GM12878 (cell line): ENCODE results near the gene ITGAL. TPM values are rescaled to one million over a fixed set of nuclear protein-coding genes. Genes with fewer than 3 reads are reported as not detected.

Experiments used
- ATF7 ChIP-seq: fragments of 450-650 bp; IDR thresholded peaks from 2 replicates; pipeline ENCODE4 v1.6.1; 2016; ENCODE audit warnings: low read depth, mild to moderate bottlenecking
- CBX3 ChIP-seq: fragments of 200-600 bp; sonication (generic); IDR thresholded peaks from 2 replicates; pipeline ENCODE4 v1.6.1; 2016; ENCODE audit warnings: low read depth, borderline replicate concordance
- CEBPB ChIP-seq, 2 experiments: fragments of 150-350 bp in 1 of 2; IDR thresholded peaks; 2 replicates each; pipeline ENCODE4 v1.6.1; 2012 to 2014; ENCODE audit warnings: low read depth in 2 of 2, low read length in 2 of 2, borderline replicate concordance in 1 of 2, inconsistent platforms in 1 of 2
- MEF2A ChIP-seq: IDR thresholded peaks from 2 replicates; pipeline ENCODE4 v1.6.1; 2011; ENCODE audit warnings: low read depth, mild to moderate bottlenecking, low read length, moderate library complexity; ENCODE audit not compliant: insufficient read depth
- RFX5 ChIP-seq: IDR thresholded peaks from 2 replicates; pipeline ENCODE4 v1.6.1; 2011; ENCODE audit warnings: low read depth, low read length, improper control_type of control experiment
- SIN3A ChIP-seq: IDR thresholded peaks from 2 replicates; pipeline ENCODE4 v1.6.1; 2012; ENCODE audit warnings: low read depth, low read length, improper control_type of control experiment
- SMC3 ChIP-seq: IDR thresholded peaks from 2 replicates; pipeline ENCODE4 v1.6.1; 2011; ENCODE audit warnings: low read length, improper control_type of control experiment, borderline replicate concordance
- polyA plus RNA-seq, 11 experiments: library from polyadenylated mRNA; depleted of rRNA in 4 of 11; unstranded in 6 of 11; stranded (reverse) in 5 of 11; fragments of >200 nt; fragmentation: Nextera tagmentation in 4 of 11; fragmentation: Illumina TruSeq in 1 of 11; extraction: Ambion mirVana in 4 of 11; extraction: Trizol in 1 of 11; gene quantifications; 1 replicate in 1 of 11; 2 replicates in 10 of 11; pipeline versions ENCODE4 v1.2.1 to v1.2.3, GENCODE V29; 2011 to 2016; ENCODE audit warnings: inconsistent platforms in 2 of 11, missing spikeins in 2 of 11, low read depth in 1 of 11
- total RNA-seq, 4 experiments: library from RNA; depleted of rRNA in 3 of 4; stranded (reverse); fragments of >200 nt in 3 of 4; fragmentation: Illumina TruSeq in 1 of 4; extraction: Trizol in 1 of 4; gene quantifications; 2 replicates each; pipeline versions ENCODE4 v1.2.1 to v1.2.3, GENCODE V29; 2013 to 2021
- TF ChIP-seq, protein P1 (sequence below): fragments of 450-650 bp; IDR thresholded peaks from 2 replicates; pipeline ENCODE4 v1.6.1; 2017; ENCODE audit warnings: mild to moderate bottlenecking
- TF ChIP-seq, protein P2 (sequence below): fragments of 450-650 bp; IDR thresholded peaks from 2 replicates; pipeline ENCODE4 v1.6.1; 2018; ENCODE audit warnings: borderline replicate concordance, mild to moderate bottlenecking; ENCODE audit not compliant: partially characterized antibody
- TF ChIP-seq, protein P3 (sequence below): IDR thresholded peaks from 2 replicates; pipeline ENCODE4 v1.6.1; 2011; ENCODE audit warnings: borderline replicate concordance, low read depth, mild to moderate bottlenecking, moderate library complexity, low read length; ENCODE audit not compliant: insufficient read depth, poor library complexity, severe bottlenecking
- TF ChIP-seq, protein P4 (sequence below): fragments of 450-650 bp; IDR thresholded peaks from 2 replicates; pipeline ENCODE4 v1.6.1; 2017; ENCODE audit warnings: mild to moderate bottlenecking, low read depth, inconsistent platforms; ENCODE audit not compliant: poor library complexity, severe bottlenecking
- TF ChIP-seq, protein P5 (sequence below), 3 experiments: IDR thresholded peaks in 2 of 3; conservative IDR thresholded peaks in 1 of 3; 2 replicates each; pipeline ENCODE4 v1.5.1; 2011; ENCODE audit warnings: low read depth in 3 of 3, low read length in 3 of 3, mild to moderate bottlenecking in 3 of 3, control low read depth in 2 of 3, moderate library complexity in 2 of 3, inconsistent platforms in 1 of 3, mixed read lengths in 1 of 3; ENCODE audit not compliant: control insufficient read depth in 2 of 3, insufficient read depth in 1 of 3; ENCODE audit errors: extremely low read depth in 1 of 3
- TF ChIP-seq, protein P6 (sequence below): fragments of 450-650 bp; IDR thresholded peaks from 2 replicates; pipeline ENCODE4 v1.6.1; 2016; ENCODE audit warnings: mild to moderate bottlenecking

Gene ITGAL
- total and polyA plus RNA-seq, 10 of the 15 experiments (the other 5 are each of a cell fraction or from before 2014, with no cell fraction given), result 10.7 to 170 (median 96.9) TPM

DNA sequence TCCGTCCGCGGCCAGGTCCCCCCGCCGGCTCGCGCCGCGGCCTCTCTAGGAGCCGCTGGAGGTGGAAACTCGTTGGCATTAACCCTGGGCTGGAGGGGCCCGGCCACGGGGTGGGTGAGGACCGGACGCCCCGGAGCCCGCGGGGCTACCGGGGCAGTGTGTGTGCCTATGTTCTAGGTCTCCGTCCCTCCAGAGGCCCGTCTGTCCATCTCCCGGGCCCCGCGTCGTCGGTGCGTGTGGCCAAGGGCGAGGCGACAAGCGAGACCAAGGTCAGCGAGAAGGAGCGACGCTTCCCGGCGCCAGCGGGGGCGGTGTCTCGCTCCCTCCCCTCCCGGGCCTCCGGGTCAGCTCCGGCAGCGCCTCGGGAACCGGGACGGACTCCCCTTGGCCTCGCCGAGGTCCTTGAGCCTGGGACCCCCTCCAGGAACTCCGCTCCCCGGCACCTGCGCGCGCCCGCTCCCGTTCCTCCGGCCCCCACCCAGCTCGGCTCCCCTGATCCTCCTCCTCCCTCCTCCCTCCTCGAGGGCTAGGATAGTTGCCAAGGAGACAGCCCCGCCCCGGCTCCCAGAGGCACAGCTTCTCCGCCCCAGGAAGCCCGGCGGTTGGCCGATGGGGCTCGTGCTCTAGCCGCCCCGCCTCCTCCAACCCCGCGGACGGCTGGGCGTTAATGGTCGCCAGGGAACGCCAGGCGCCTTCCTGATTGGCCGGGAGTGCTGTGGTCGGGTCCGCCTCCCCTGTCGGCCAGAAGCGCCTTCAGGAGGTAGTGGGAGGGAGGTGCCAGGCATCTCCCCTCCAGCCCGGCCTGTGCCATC, 54.5 kb downstream of the ITGAL start (continued):
- TF ChIP-seq, protein P1, sequence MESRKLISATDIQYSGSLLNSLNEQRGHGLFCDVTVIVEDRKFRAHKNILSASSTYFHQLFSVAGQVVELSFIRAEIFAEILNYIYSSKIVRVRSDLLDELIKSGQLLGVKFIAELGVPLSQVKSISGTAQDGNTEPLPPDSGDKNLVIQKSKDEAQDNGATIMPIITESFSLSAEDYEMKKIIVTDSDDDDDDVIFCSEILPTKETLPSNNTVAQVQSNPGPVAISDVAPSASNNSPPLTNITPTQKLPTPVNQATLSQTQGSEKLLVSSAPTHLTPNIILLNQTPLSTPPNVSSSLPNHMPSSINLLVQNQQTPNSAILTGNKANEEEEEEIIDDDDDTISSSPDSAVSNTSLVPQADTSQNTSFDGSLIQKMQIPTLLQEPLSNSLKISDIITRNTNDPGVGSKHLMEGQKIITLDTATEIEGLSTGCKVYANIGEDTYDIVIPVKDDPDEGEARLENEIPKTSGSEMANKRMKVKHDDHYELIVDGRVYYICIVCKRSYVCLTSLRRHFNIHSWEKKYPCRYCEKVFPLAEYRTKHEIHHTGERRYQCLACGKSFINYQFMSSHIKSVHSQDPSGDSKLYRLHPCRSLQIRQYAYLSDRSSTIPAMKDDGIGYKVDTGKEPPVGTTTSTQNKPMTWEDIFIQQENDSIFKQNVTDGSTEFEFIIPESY, result no peak
- TF ChIP-seq SIN3A, result peak; percentile 63; the same call in 1 of the 2 replicates
- TF ChIP-seq, protein P2, sequence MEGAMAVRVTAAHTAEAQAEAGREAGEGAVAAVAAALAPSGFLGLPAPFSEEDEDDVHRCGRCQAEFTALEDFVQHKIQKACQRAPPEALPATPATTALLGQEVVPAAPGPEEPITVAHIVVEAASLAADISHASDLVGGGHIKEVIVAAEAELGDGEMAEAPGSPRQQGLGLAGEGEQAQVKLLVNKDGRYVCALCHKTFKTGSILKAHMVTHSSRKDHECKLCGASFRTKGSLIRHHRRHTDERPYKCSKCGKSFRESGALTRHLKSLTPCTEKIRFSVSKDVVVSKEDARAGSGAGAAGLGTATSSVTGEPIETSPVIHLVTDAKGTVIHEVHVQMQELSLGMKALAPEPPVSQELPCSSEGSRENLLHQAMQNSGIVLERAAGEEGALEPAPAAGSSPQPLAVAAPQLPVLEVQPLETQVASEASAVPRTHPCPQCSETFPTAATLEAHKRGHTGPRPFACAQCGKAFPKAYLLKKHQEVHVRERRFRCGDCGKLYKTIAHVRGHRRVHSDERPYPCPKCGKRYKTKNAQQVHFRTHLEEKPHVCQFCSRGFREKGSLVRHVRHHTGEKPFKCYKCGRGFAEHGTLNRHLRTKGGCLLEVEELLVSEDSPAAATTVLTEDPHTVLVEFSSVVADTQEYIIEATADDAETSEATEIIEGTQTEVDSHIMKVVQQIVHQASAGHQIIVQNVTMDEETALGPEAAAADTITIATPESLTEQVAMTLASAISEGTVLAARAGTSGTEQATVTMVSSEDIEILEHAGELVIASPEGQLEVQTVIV, result no peak
- TF ChIP-seq, protein P3, sequence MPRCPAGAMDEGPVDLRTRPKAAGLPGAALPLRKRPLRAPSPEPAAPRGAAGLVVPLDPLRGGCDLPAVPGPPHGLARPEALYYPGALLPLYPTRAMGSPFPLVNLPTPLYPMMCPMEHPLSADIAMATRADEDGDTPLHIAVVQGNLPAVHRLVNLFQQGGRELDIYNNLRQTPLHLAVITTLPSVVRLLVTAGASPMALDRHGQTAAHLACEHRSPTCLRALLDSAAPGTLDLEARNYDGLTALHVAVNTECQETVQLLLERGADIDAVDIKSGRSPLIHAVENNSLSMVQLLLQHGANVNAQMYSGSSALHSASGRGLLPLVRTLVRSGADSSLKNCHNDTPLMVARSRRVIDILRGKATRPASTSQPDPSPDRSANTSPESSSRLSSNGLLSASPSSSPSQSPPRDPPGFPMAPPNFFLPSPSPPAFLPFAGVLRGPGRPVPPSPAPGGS, result peak; percentile 44
- no peak for TF ChIP-seq ATF7
- no peak for TF ChIP-seq CEBPB (IDR thresholded peaks at IDR 0.05; ENCODE audit: borderline replicate concordance in 1 of 2, low read depth in 2 of 2, low read length in 2 of 2)
- TF ChIP-seq RFX5, result peak; percentile 58
- TF ChIP-seq, protein P4, sequence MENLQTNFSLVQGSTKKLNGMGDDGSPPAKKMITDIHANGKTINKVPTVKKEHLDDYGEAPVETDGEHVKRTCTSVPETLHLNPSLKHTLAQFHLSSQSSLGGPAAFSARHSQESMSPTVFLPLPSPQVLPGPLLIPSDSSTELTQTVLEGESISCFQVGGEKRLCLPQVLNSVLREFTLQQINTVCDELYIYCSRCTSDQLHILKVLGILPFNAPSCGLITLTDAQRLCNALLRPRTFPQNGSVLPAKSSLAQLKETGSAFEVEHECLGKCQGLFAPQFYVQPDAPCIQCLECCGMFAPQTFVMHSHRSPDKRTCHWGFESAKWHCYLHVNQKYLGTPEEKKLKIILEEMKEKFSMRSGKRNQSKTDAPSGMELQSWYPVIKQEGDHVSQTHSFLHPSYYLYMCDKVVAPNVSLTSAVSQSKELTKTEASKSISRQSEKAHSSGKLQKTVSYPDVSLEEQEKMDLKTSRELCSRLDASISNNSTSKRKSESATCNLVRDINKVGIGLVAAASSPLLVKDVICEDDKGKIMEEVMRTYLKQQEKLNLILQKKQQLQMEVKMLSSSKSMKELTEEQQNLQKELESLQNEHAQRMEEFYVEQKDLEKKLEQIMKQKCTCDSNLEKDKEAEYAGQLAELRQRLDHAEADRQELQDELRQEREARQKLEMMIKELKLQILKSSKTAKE, result no peak
- no peak for TF ChIP-seq MEF2A
- TF ChIP-seq, protein P5, sequence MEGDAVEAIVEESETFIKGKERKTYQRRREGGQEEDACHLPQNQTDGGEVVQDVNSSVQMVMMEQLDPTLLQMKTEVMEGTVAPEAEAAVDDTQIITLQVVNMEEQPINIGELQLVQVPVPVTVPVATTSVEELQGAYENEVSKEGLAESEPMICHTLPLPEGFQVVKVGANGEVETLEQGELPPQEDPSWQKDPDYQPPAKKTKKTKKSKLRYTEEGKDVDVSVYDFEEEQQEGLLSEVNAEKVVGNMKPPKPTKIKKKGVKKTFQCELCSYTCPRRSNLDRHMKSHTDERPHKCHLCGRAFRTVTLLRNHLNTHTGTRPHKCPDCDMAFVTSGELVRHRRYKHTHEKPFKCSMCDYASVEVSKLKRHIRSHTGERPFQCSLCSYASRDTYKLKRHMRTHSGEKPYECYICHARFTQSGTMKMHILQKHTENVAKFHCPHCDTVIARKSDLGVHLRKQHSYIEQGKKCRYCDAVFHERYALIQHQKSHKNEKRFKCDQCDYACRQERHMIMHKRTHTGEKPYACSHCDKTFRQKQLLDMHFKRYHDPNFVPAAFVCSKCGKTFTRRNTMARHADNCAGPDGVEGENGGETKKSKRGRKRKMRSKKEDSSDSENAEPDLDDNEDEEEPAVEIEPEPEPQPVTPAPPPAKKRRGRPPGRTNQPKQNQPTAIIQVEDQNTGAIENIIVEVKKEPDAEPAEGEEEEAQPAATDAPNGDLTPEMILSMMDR (IDR thresholded peaks at IDR 0.05 in 2 of 3, conservative IDR thresholded peaks at IDR 0.05 in 1 of 3; ENCODE audit: control insufficient read depth in 2 of 3, extremely low read depth in 1 of 3, insufficient read depth in 1 of 3, low read depth in 3 of 3, low read length in 3 of 3), result peak; percentile 19 to 42 (median 25); a peak in 4 of 6 replicates
- no peak for TF ChIP-seq CBX3
- TF ChIP-seq, protein P6, sequence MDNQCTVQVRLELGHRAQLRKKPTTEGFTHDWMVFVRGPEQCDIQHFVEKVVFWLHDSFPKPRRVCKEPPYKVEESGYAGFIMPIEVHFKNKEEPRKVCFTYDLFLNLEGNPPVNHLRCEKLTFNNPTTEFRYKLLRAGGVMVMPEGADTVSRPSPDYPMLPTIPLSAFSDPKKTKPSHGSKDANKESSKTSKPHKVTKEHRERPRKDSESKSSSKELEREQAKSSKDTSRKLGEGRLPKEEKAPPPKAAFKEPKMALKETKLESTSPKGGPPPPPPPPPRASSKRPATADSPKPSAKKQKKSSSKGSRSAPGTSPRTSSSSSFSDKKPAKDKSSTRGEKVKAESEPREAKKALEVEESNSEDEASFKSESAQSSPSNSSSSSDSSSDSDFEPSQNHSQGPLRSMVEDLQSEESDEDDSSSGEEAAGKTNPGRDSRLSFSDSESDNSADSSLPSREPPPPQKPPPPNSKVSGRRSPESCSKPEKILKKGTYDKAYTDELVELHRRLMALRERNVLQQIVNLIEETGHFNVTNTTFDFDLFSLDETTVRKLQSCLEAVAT, result 0 out of 2 replicates have a peak, but pooled peaks have one; percentile 23
- TF ChIP-seq SMC3, result no peak; the same call in 1 of the 2 replicates
